HepG2 (cell line): ENCODE data around the gene MYLK2. TPM values are rescaled to one million over a fixed set of nuclear protein-coding genes. Genes with fewer than 3 reads are reported as not detected.

Source experiments
- ATAC-seq: fragments of 200-7000 bp; cut with Tn5 transposase; 3 replicates; pipeline ENCODE4 v1.9.1; 2020; ENCODE audit warnings: mild to moderate bottlenecking, moderate library complexity
- BruUV-seq: library from RNA; stranded (reverse); fragments of 400-500 nt; replicated peaks from 2 replicates; lab custom pipeline; 2021; lab: Mats Ljungman, UMichigan
- CTCF ChIA-PET: fragments of 300-600 bp; formaldehyde crosslinking; extraction: SDS; loops from one replicate; lab custom pipeline; 2021; ENCODE audit warnings: low total read pairs, inconsistent platforms, low intra/inter-chr PET ratio; lab: Yijun Ruan, JAX
- POLR2A ChIA-PET: fragments of 350-600 bp; sonication (Branson Sonifier 250); formaldehyde crosslinking; loops from one replicate; lab custom pipeline; 2020; ENCODE audit warnings: antibody characterized with exemption, inconsistent platforms; lab: Yijun Ruan, JAX
- DNase-seq: peaks from one replicate; pipeline ENCODE4 v3.0.0-alpha.2; 2015; ENCODE audit warnings: low spot score
- FAIRE-seq: peaks from 3 replicates; lab custom pipeline; 2011; peaks lifted over from hg19 to GRCh38; lab: Jason Lieb, UNC
- H2AFZ ChIP-seq: one replicate; pipeline ENCODE4 v1.6.1; 2011; ENCODE audit warnings: low read length, inconsistent platforms
- H3K27ac ChIP-seq: fragments of 300-600 bp; 3 replicates; pipeline ENCODE4 v1.8.0; 2011; ENCODE audit warnings: mixed run types, mild to moderate bottlenecking, mixed read lengths, low read length, inconsistent platforms; ENCODE audit not compliant: insufficient read depth; ENCODE audit errors: extremely low read length
- H3K27me3 ChIP-seq, 2 experiments: fragments of 200-600 bp in 1 of 2; 2 replicates in 1 of 2; 3 replicates in 1 of 2; pipeline versions ENCODE4 v1.6.0 to v1.8.0; 2011; ENCODE audit warnings: low read length in 2 of 2, mild to moderate bottlenecking in 2 of 2, moderate library complexity in 2 of 2, inconsistent platforms in 1 of 2; ENCODE audit not compliant: insufficient read depth in 2 of 2, control insufficient read depth in 1 of 2
- H3K36me3 ChIP-seq, 2 experiments: fragments of 200-600 bp in 1 of 2; replicated peaks in 1 of 2; 2 replicates in 1 of 2; 3 replicates in 1 of 2; pipeline versions ENCODE4 v1.5.1 to v1.8.0; 2011; ENCODE audit warnings: low read length in 2 of 2, inconsistent platforms in 1 of 2; ENCODE audit not compliant: insufficient read depth in 2 of 2, control insufficient read depth in 1 of 2
- H3K4me1 ChIP-seq: 2 replicates; pipeline ENCODE4 v1.5.1; 2012; ENCODE audit warnings: low read length, inconsistent platforms; ENCODE audit not compliant: insufficient read depth
- H3K4me2 ChIP-seq: 2 replicates; pipeline ENCODE4 v1.6.0; 2011; ENCODE audit warnings: low read depth, low read length, inconsistent platforms
- H3K4me3 ChIP-seq, 3 experiments: fragments of 200-600 bp in 1 of 3; sonication (generic), shearing (Covaris generic) in 1 of 3; replicated peaks in 1 of 3; 2 replicates each; pipeline ENCODE4 v1.5.1; 2011 to 2016; ENCODE audit warnings: low read length in 3 of 3, inconsistent platforms in 2 of 3, low read depth in 2 of 3, mild to moderate bottlenecking in 2 of 3, control low read depth in 1 of 3, mixed read lengths in 1 of 3; ENCODE audit not compliant: insufficient read depth in 1 of 3
- H3K79me2 ChIP-seq: one replicate; pipeline ENCODE4 v1.6.1; 2011; ENCODE audit warnings: low read length, inconsistent platforms; ENCODE audit not compliant: insufficient read depth
- H3K9ac ChIP-seq: 2 replicates; pipeline ENCODE4 v1.6.0; 2011; ENCODE audit warnings: mild to moderate bottlenecking, low read depth, low read length, inconsistent platforms; ENCODE audit not compliant: insufficient read depth
- H3K9me3 ChIP-seq: 2 replicates; pipeline ENCODE4 v1.5.1; 2012; ENCODE audit warnings: mild to moderate bottlenecking, low read length
- H4K20me1 ChIP-seq: 2 replicates; pipeline ENCODE4 v1.6.0; 2011; ENCODE audit warnings: inconsistent platforms, mild to moderate bottlenecking, low read length, moderate library complexity; ENCODE audit not compliant: insufficient read depth
- AKAP8 ChIP-seq: sonication (generic); formaldehyde crosslinking; IDR thresholded peaks from 2 replicates; pipeline ENCODE4 v1.5.1; 2020; ENCODE audit warnings: mild to moderate bottlenecking, missing genetic modification reagents
- CTCF ChIP-seq: sonication (generic); formaldehyde crosslinking; IDR thresholded peaks from 2 replicates; pipeline ENCODE4 v1.5.0; 2020; ENCODE audit warnings: mild to moderate bottlenecking, missing genetic modification reagents, moderate library complexity
- FOXA1 ChIP-seq, 2 experiments: fragments of 450-650 bp in 1 of 2; sonication (generic) in 1 of 2; formaldehyde crosslinking in 1 of 2; IDR thresholded peaks; 2 replicates each; pipeline versions ENCODE4 v1.4.0 to v1.6.1; 2016 to 2020; ENCODE audit warnings: missing genetic modification reagents in 1 of 2
- FOXP4 ChIP-seq: sonication (generic); formaldehyde crosslinking; IDR thresholded peaks from 2 replicates; pipeline ENCODE4 v1.4.0; 2020; ENCODE audit warnings: missing genetic modification reagents
- FUBP1 ChIP-seq: sonication (generic); formaldehyde crosslinking; IDR thresholded peaks from 2 replicates; pipeline ENCODE4 v1.5.1; 2020; ENCODE audit warnings: missing genetic modification reagents, mild to moderate bottlenecking, borderline replicate concordance
- ISL2 ChIP-seq: sonication (generic); formaldehyde crosslinking; IDR thresholded peaks from 2 replicates; pipeline ENCODE4 v1.5.0; 2020; ENCODE audit warnings: missing genetic modification reagents
- KDM5B ChIP-seq: sonication (generic); formaldehyde crosslinking; IDR thresholded peaks from 2 replicates; pipeline ENCODE4 v1.4.0; 2020; ENCODE audit warnings: missing genetic modification reagents, mild to moderate bottlenecking, borderline replicate concordance
- NR2F2 ChIP-seq: IDR thresholded peaks from 2 replicates; pipeline ENCODE4 v1.6.1; 2012; ENCODE audit warnings: low read depth, inconsistent platforms, borderline replicate concordance
- PTBP1 ChIP-seq: fragments of 200-400 bp; formaldehyde crosslinking; IDR thresholded peaks from 2 replicates; pipeline ENCODE4 v1.6.1; 2018; ENCODE audit warnings: low read length, low read depth; ENCODE audit not compliant: poor library complexity, severe bottlenecking
- SOX13 ChIP-seq, 3 experiments: fragments of 450-650 bp in 1 of 3; sonication (generic) in 1 of 3; formaldehyde crosslinking in 1 of 3; IDR thresholded peaks in 2 of 3; conservative IDR thresholded peaks in 1 of 3; 2 replicates each; pipeline versions ENCODE4 v1.5.0 to v1.6.1; 2016 to 2020; ENCODE audit warnings: antibody characterized with exemption in 1 of 3, mild to moderate bottlenecking in 1 of 3, missing compliant biosample characterization in 1 of 3, missing genetic modification reagents in 1 of 3, moderate library complexity in 1 of 3
- TOE1 ChIP-seq: sonication (generic); formaldehyde crosslinking; IDR thresholded peaks from 2 replicates; pipeline ENCODE4 v1.4.0; 2020; ENCODE audit warnings: mild to moderate bottlenecking, missing genetic modification reagents
- XRCC5 ChIP-seq: fragments of 200-400 bp; formaldehyde crosslinking; optimal IDR thresholded peaks from 2 replicates; pipeline ENCODE3; 2017; ENCODE audit warnings: mild to moderate bottlenecking, low read length
- ZFX ChIP-seq: sonication (generic); formaldehyde crosslinking; IDR thresholded peaks from 2 replicates; pipeline ENCODE4 v1.4.0; 2020; ENCODE audit warnings: mild to moderate bottlenecking, low read depth, missing genetic modification reagents, moderate library complexity
- ZNF501 ChIP-seq: sonication (generic); formaldehyde crosslinking; IDR thresholded peaks from 2 replicates; pipeline ENCODE4 v1.5.1; 2020; ENCODE audit warnings: mild to moderate bottlenecking, moderate library complexity, missing genetic modification reagents
- ZSCAN20 ChIP-seq: sonication (generic); formaldehyde crosslinking; IDR thresholded peaks from 2 replicates; pipeline ENCODE4 v1.4.0; 2020; ENCODE audit warnings: missing genetic modification reagents, mild to moderate bottlenecking, borderline replicate concordance
- WGBS: methylation state at CpG from one replicate; pipeline ENCODE4 v1.1.6; 2017; ENCODE audit warnings: low lambda C conversion rate; 5-methylcytosine and 5-hydroxymethylcytosine counted together
- in situ Hi-C: cut with HindIII; loops from 2 replicates; pipeline ENCODE4 v1.10.0; 2017; ENCODE audit warnings: low pct_unique_long_range_greater_than_20kb; ENCODE audit not compliant: extremely low pct_ligation_motif_present
- intact Hi-C: fragments of 100-400 bp; cut with micrococcal nuclease; formaldehyde crosslinking; loops from one replicate; pipeline ENCODE4 v1.10.0; 2022; ENCODE audit not compliant: unreplicated experiment
- polyA plus RNA-seq, 8 experiments: library from polyadenylated mRNA; depleted of rRNA in 3 of 8; stranded (reverse) in 7 of 8; unstranded in 1 of 8; fragments of >200 nt; fragmentation: Illumina TruSeq in 4 of 8; extraction: Trizol in 4 of 8; gene quantifications; 2 replicates each; pipeline versions ENCODE4 v1.2.1 to v1.2.3, GENCODE V29; 2011 to 2016; ENCODE audit warnings: low read depth in 4 of 8, missing spikeins in 1 of 8, mixed read lengths in 1 of 8; ENCODE audit not compliant: insufficient read depth in 1 of 8
- total RNA-seq, 5 experiments: library from RNA; depleted of rRNA; stranded (reverse); fragments of >200 nt; fragmentation: Illumina TruSeq; extraction: Trizol; gene quantifications; 2 replicates each; pipeline ENCODE4 v1.2.3, GENCODE V29; 2016; ENCODE audit warnings: low read depth in 1 of 5

The MYLK2 gene
- total and polyA plus RNA-seq, 2 of the 13 experiments (the other 11 are each of a cell fraction or from before 2014, with no cell fraction given): 0.27 TPM; not detected in 1

GRCh38 chr20:31822421-31823330 lies 3.5 kb downstream of the MYLK2 start:
- Histone ChIP-seq H2AFZ (no peak overlapping the region), H3K79me2 (no peaks in the 10 kb centered on the region), H3K36me3 (no peaks in the 10 kb centered on the region), H3K9ac (no peak overlapping the region), H4K20me1 (no peaks in the 10 kb centered on the region), H3K4me2 (peak overlapping the region; percentile 48), H3K9me3 (no peaks in the 10 kb centered on the region), H3K27ac (no peak overlapping the region), H3K4me3 (peak overlapping the region in 1 of 3 experiments; percentile 37; a peak in 1 of 6 replicates), H3K4me1 (0 out of 2 replicates have a peak, but pooled peaks cover 7% of the 10 kb centered on the region), H3K27me3 (peaks cover 12 to 62% of the 10 kb centered on the region in 2 experiments)
- POLR2A ChIA-PET: interaction anchor here (0.9 kb wide), 1 partner anchor 129 kb away, joined by 4 read pairs; the partner anchor contains the start of gene PDRG1
- intact Hi-C loops: loop anchor here (1.0 to 10.0 kb wide), 5 partner anchors 11 to 270 kb away; partner anchors contain the start of gene PDRG1
- FAIRE-seq (peak; percentile 67), DNase-seq (peak; percentile 49), ATAC-seq (peak; percentile 87)
- in situ Hi-C loops: loop anchor here (5.0 to 10.0 kb wide), 2 partner anchors 210 to 272 kb away; no protein-coding TSS in a partner anchor
- BruUV-seq: no TSS peak
- CTCF ChIA-PET: interaction anchor here (1.4 to 4.8 kb wide), 6 partner anchors 11 to 269 kb away, joined by 7 to 70 read pairs (median 9); partner anchors contain the start of genes FOXS1 and PDRG1
- 6% methylated on average over 26 of the region's 29 CpGs for WGBS
- TF ChIP-seq NR2F2 (no peak), XRCC5 (peak; percentile 95), ISL2 (no peak; the same call in 1 of the 2 replicates), SOX13 (IDR thresholded peaks at IDR 0.05) (no peak), SOX13 (CRISPR knock-in tag; conservative IDR thresholded peaks at IDR 0.05 in 1 of 2, IDR thresholded peaks at IDR 0.05 in 1 of 2) (no peak), FOXA1 (IDR thresholded peaks at IDR 0.05) (no peak), FOXA1 (CRISPR knock-in tag; IDR thresholded peaks at IDR 0.05) (no peak), KDM5B (peak; percentile 64), TOE1 (CRISPR knock-in tag) (no peak), ZSCAN20 (CRISPR knock-in tag) (0 out of 2 replicates have a peak, but pooled peaks have one; percentile 23), PTBP1 (no peak), AKAP8 (CRISPR knock-in tag) (peak; percentile 55; the same call in 1 of the 2 replicates), FUBP1 (CRISPR knock-in tag) (no peak), CTCF (peak; percentile 100), ZNF501 (CRISPR knock-in tag) (0 out of 2 replicates have a peak, but pooled peaks have one; percentile 14), FOXP4 (0 out of 2 replicates have a peak, but pooled peaks have one; percentile 14), ZFX (CRISPR knock-in tag) (peak; percentile 18; the same call in 1 of the 2 replicates)
